Sigmoid colon (tissue), 7 donors: ENCODE measurements around the gene RNU11. TPM values are rescaled to one million over a fixed set of nuclear protein-coding genes. Genes with fewer than 3 reads are reported as not detected.
"Not testable (repeated sequence)": the region's sequence is repeated elsewhere in the genome, so short reads cannot be mapped to it uniquely, and the experiment has no call there.

Experiments used
- DNase-seq: peaks from one replicate; pipeline ENCODE4 v3.0.0-alpha.2; 2019
- H3K27ac ChIP-seq, 4 donors: fragments of 200-600 bp; sonication (generic); one replicate each; pipeline ENCODE4 v1.5.1; 2016 to 2019; ENCODE audit warnings: mild to moderate bottlenecking in 1 of 4
- H3K27me3 ChIP-seq, 3 donors: fragments of 200-600 bp; sonication (generic); one replicate each; pipeline ENCODE4 v1.5.1; 2019; ENCODE audit warnings: mild to moderate bottlenecking in 1 of 3
- H3K36me3 ChIP-seq, 4 donors: fragments of 200-600 bp; sonication (generic); one replicate each; pipeline ENCODE4 v1.5.1; 2016 to 2019
- H3K4me1 ChIP-seq, 4 donors: fragments of 200-600 bp; sonication (generic); one replicate each; pipeline ENCODE4 v1.5.1; 2017 to 2019
- H3K4me3 ChIP-seq, 4 donors: fragments of 200-600 bp; sonication (generic); one replicate each; pipeline ENCODE4 v1.5.1; 2017 to 2019; ENCODE audit warnings: mild to moderate bottlenecking in 2 of 4, moderate library complexity in 1 of 4
- H3K9me3 ChIP-seq, 4 donors: fragments of 200-600 bp in 3 of 4; sonication (generic) in 3 of 4; one replicate each; pipeline versions ENCODE4 v1.5.1 to v1.6.1; 2013 to 2019
- CTCF ChIP-seq, 4 experiments: fragments of 450-650 bp in 3 of 4; fragments of 200-600 bp in 1 of 4; IDR thresholded peaks; one replicate each; pipeline ENCODE4 v1.5.1; 2016 to 2019; ENCODE audit warnings: antibody characterized with exemption in 4 of 4, mild to moderate bottlenecking in 3 of 4, moderate library complexity in 2 of 4
- EP300 ChIP-seq, 4 donors: sonication (generic); formaldehyde crosslinking; IDR thresholded peaks; one replicate each; pipeline ENCODE4 v1.6.1; 2017; ENCODE audit warnings: antibody characterized with exemption in 4 of 4
- POLR2A ChIP-seq, 2 donors: fragments of 450-650 bp; IDR thresholded peaks; one replicate each; pipeline ENCODE4 v1.6.1; 2016; ENCODE audit warnings: antibody characterized with exemption in 2 of 2, mild to moderate bottlenecking in 2 of 2, moderate library complexity in 2 of 2
- POLR2AphosphoS5 ChIP-seq, 4 donors: sonication (generic); formaldehyde crosslinking; IDR thresholded peaks; one replicate each; pipeline ENCODE4 v1.6.1; 2017; ENCODE audit warnings: antibody characterized with exemption in 4 of 4
- WGBS, 2 donors: extraction: QIAGEN DNeasy Blood & Tissue Kit; methylation state at CpG; one replicate each; pipeline ENCODE4 v1.1.7; 2013; 5-methylcytosine and 5-hydroxymethylcytosine counted together
- intact Hi-C: fragments of 100-400 bp; cut with DNase I; formaldehyde crosslinking; loops from one replicate; pipeline ENCODE4 v1.15.1; 2023
- polyA plus RNA-seq, 3 donors: library from polyadenylated mRNA; stranded (reverse); fragments of 200-250 nt; gene quantifications; one replicate each; pipeline ENCODE4 v1.2.3, GENCODE V29; 2013
- total RNA-seq, 4 donors: library from RNA; depleted of rRNA; stranded (reverse); fragments of >200 nt; gene quantifications; one replicate each; pipeline ENCODE4 v1.1.0, GENCODE V29; 2016
- donor health status: healthy with polysubstance abuse.
- donor health status: Bipolar disorder and iron deficiency.
- donor health status: healthy.

The RNU11 gene
- total and polyA plus RNA-seq, 7 donors, result not detected

GRCh38 chr1:28671254-28671780, 22.9 kb downstream of the RNU11 start:
- H3K27me3 ChIP-seq, result no peaks in the 10 kb centered on the region
- no peak for TF ChIP-seq POLR2AphosphoS5 (IDR thresholded peaks at IDR 0.05)
- intact Hi-C loops, result no loop called here
- DNase-seq, result no peak
- WGBS, 2 donors, result 96% methylated on average over 20 of the region's 20 CpGs
- H3K36me3 ChIP-seq, result no peaks in the 10 kb centered on the region
- no peak overlapping the region for H3K27ac ChIP-seq
- no peak overlapping the region for H3K4me3 ChIP-seq
- H3K9me3 ChIP-seq, result no peaks in the 10 kb centered on the region
- peaks cover 0 to 20% (median 19%) of the 10 kb centered on the region in 4 donors for H3K4me1 ChIP-seq

- DNase-seq, H3K27me3 ChIP-seq, H3K4me3 ChIP-seq, intact Hi-C loops, H3K36me3 ChIP-seq, H3K9me3 ChIP-seq, H3K27ac ChIP-seq: not testable (repeated sequence)
- 95 to 97% methylated on average over 15 of the region's 15 CpGs for WGBS, 2 donors
- H3K4me1 ChIP-seq, result peaks cover 0 to 14% (median 13%) of the 10 kb centered on the region in 4 donors
Observed at GRCh38 chr1:28672971-28673370, 24.6 kb downstream of the RNU11 start.

- Histone ChIP-seq H3K27me3 (no peaks in the 10 kb centered on the region), H3K27ac (no peak overlapping the region), H3K4me3 (no peak overlapping the region), H3K36me3 (no peaks in the 10 kb centered on the region), H3K4me1 (no peaks in the 10 kb centered on the region), H3K9me3 (no peaks in the 10 kb centered on the region)
- intact Hi-C loops, result no loop called here
- no peak for DNase-seq
- TF ChIP-seq POLR2A (IDR thresholded peaks at IDR 0.05) (no peak), CTCF (IDR thresholded peaks at IDR 0.05) (no peak), POLR2AphosphoS5 (IDR thresholded peaks at IDR 0.05) (no peak), EP300 (IDR thresholded peaks at IDR 0.05) (no peak)
Observed at GRCh38 chr1:28675924-28676257, 27.5 kb downstream of the RNU11 start.

- Histone ChIP-seq H3K36me3 (peaks cover 0 to 20% (median 4%) of the 10 kb centered on the region in 4 donors), H3K9me3 (no peaks in the 10 kb centered on the region), H3K27ac (no peak overlapping the region), H3K4me1 (no peaks in the 10 kb centered on the region), H3K27me3 (no peaks in the 10 kb centered on the region), H3K4me3 (no peak overlapping the region)
- no peak for DNase-seq
- intact Hi-C loops, result no loop called here
- 96 to 98% methylated on average over 4 of the region's 4 CpGs for WGBS, 2 donors
- TF ChIP-seq CTCF (IDR thresholded peaks at IDR 0.05), result no peak
- TF ChIP-seq EP300 (IDR thresholded peaks at IDR 0.05), result no peak
- TF ChIP-seq POLR2AphosphoS5 (IDR thresholded peaks at IDR 0.05), result no peak
- no peak for TF ChIP-seq POLR2A (IDR thresholded peaks at IDR 0.05)
Observed at GRCh38 chr1:28680151-28680550, 31.8 kb downstream of the RNU11 start.

GRCh38 chr1:28682840-28683239, 34.4 kb downstream of the RNU11 start:
- Histone ChIP-seq H3K36me3 (peaks cover 0 to 32% (median 4%) of the 10 kb centered on the region in 4 donors), H3K27me3 (no peaks in the 10 kb centered on the region), H3K4me3 (no peak overlapping the region), H3K9me3 (no peaks in the 10 kb centered on the region), H3K27ac (no peak overlapping the region), H3K4me1 (no peaks in the 10 kb centered on the region)
- WGBS, 2 donors, result 90 to 95% methylated on average over 6 of the region's 6 CpGs
- DNase-seq, result no peak
- TF ChIP-seq POLR2A (IDR thresholded peaks at IDR 0.05), result no peak
- intact Hi-C loops, result no loop called here

- intact Hi-C loops, result no loop called here
- no peaks in the 10 kb centered on the region for H3K4me1 ChIP-seq
- 84 to 86% methylated on average over 4 of the region's 4 CpGs for WGBS, 2 donors
- H3K9me3 ChIP-seq, result no peaks in the 10 kb centered on the region
- DNase-seq, result no peak
- no peaks in the 10 kb centered on the region for H3K27me3 ChIP-seq
- H3K4me3 ChIP-seq, result no peak overlapping the region
- TF ChIP-seq CTCF (IDR thresholded peaks at IDR 0.05) (no peak), EP300 (IDR thresholded peaks at IDR 0.05) (no peak), POLR2A (IDR thresholded peaks at IDR 0.05) (no peak), POLR2AphosphoS5 (IDR thresholded peaks at IDR 0.05) (no peak)
- H3K36me3 ChIP-seq, result peaks cover 0 to 32% (median 4%) of the 10 kb centered on the region in 4 donors
- H3K27ac ChIP-seq, result no peak overlapping the region
Observed at GRCh38 chr1:28684937-28685336, 36.5 kb downstream of the RNU11 start.

- WGBS, 2 donors, result 96% methylated on average over 1 of the region's 1 CpG
- H3K4me1 ChIP-seq, DNase-seq, H3K27me3 ChIP-seq, H3K4me3 ChIP-seq, H3K9me3 ChIP-seq, H3K27ac ChIP-seq, intact Hi-C loops: not testable (repeated sequence)
- H3K36me3 ChIP-seq, result peaks cover 0 to 57% (median 8%) of the 10 kb centered on the region in 4 donors
Observed at GRCh38 chr1:28691627-28692026, 43.2 kb downstream of the RNU11 start.
